ENCODE results near the gene FRMPD2. TPM values are rescaled to one million over a fixed set of nuclear protein-coding genes. Genes with fewer than 3 reads are reported as not detected.

Gene FRMPD2
- polyA plus RNA-seq (2012; ENCODE audit: insufficient read depth, insufficient read length, low read depth), result not detected

- H3K4me3 ChIP-seq (ENCODE audit: low read depth, low read length), result no peak within 1 kb of the TSS
- TF ChIP-seq CTCF (IDR thresholded peaks at IDR 0.05; ENCODE audit: low read depth, low read length), result no peak
- peaks cover 10% of the 10 kb centered on the region; the same call in 1 of the 2 replicates for H3K27me3 ChIP-seq
- H3K9me3 ChIP-seq, result no peaks in the 10 kb centered on the region
- no peaks in the 10 kb centered on the region for H3K36me3 ChIP-seq
- DNase-seq, result no peak
- no peaks in the 10 kb centered on the region for H3K4me1 ChIP-seq
Observed at GRCh38 chr10:48274636-48275035, at the start of gene FRMPD2. Gene FRMPD2, minus strand, starts transcription at chr10:48274696. Its CDS starts 129 bp downstream, at chr10:48274567.

DNA sequence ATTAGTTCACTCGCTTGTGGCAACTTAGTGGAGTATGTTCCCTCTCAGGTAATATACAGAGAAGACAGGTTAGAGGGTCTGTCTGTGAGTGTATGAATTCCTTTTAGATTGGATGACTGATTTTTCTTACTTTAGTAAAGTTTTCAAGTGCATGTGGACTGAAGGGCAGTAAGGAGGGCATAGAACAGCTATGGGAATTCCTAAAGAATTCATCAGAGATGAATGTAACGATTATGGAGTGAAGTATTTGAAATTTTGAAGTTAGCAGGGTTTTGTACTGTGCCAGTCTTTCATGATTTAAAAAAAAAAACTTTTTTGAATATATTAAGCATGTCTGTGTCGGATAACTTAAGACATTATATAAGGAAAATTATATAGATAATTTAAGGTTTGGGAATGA lies 47.5 kb upstream of the FRMPD2 start:
- no peaks in the 10 kb centered on the region for H3K36me3 ChIP-seq
- H3K4me3 ChIP-seq (ENCODE audit: low read depth, low read length), result no peak overlapping the region
- H3K9me3 ChIP-seq, result no peaks in the 10 kb centered on the region
- no peak for DNase-seq
- H3K4me1 ChIP-seq, result no peaks in the 10 kb centered on the region
- H3K27me3 ChIP-seq, result no peaks in the 10 kb centered on the region
- TF ChIP-seq CTCF (IDR thresholded peaks at IDR 0.05; ENCODE audit: low read depth, low read length), result no peak

- Histone ChIP-seq H3K4me1 (no peaks in the 10 kb centered on the region), H3K9me3 (no peaks in the 10 kb centered on the region), H3K36me3 (no peaks in the 10 kb centered on the region), H3K27me3 (no peaks in the 10 kb centered on the region), H3K4me3 (ENCODE audit: low read depth, low read length) (no peak overlapping the region)
- no peak for TF ChIP-seq CTCF (IDR thresholded peaks at IDR 0.05; ENCODE audit: low read depth, low read length)
- no peak for DNase-seq
Observed at GRCh38 chr10:48317321-48317990, 43.0 kb upstream of the FRMPD2 start.

GRCh38 chr10:48316236-48316635 lies 41.7 kb upstream of the FRMPD2 start:
- H3K9me3 ChIP-seq, result no peaks in the 10 kb centered on the region
- H3K4me3 ChIP-seq (ENCODE audit: low read depth, low read length), result no peak overlapping the region
- DNase-seq, result no peak
- no peak for TF ChIP-seq CTCF (IDR thresholded peaks at IDR 0.05; ENCODE audit: low read depth, low read length)
- H3K36me3 ChIP-seq, result no peaks in the 10 kb centered on the region
- H3K4me1 ChIP-seq, result no peaks in the 10 kb centered on the region
- no peaks in the 10 kb centered on the region for H3K27me3 ChIP-seq

- H3K27me3 ChIP-seq, result no peaks in the 10 kb centered on the region
- H3K36me3 ChIP-seq, result no peaks in the 10 kb centered on the region
- no peak overlapping the region for H3K4me3 ChIP-seq (ENCODE audit: low read depth, low read length)
- DNase-seq, result no peak
- TF ChIP-seq CTCF (IDR thresholded peaks at IDR 0.05; ENCODE audit: low read depth, low read length), result no peak
- no peaks in the 10 kb centered on the region for H3K4me1 ChIP-seq
- H3K9me3 ChIP-seq, result no peaks in the 10 kb centered on the region
Observed at GRCh38 chr10:48314107-48314506, 39.6 kb upstream of the FRMPD2 start.

DNA sequence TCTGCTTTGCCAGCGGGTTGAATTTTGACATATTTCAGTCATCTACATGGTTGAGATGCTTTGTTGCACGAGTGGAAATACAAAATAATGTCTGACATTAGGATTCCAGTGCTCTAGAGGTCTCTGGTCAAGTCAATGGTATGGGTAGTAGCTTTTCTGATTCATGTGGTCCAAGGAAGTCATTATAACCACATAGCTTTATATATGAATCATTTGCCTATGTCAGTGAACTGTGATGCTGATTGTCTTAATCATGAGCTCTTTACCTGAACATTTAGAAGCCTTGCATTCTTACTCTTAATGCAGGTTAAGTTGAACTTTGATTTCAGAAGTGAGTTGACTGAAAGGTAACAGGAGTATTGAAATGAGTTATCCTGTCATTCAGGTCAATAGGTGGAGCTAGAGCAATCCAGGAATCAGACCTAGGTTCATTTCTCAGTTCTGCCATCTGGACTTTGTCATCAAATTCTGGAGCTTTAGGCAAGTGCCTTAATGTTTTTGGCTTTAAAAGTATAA lies 35.3 kb upstream of the FRMPD2 start:
- H3K4me3 ChIP-seq (ENCODE audit: low read depth, low read length), result no peak overlapping the region
- peaks cover 3% of the 10 kb centered on the region; the same call in 1 of the 2 replicates for H3K4me1 ChIP-seq
- H3K36me3 ChIP-seq, result no peaks in the 10 kb centered on the region
- TF ChIP-seq CTCF (IDR thresholded peaks at IDR 0.05; ENCODE audit: low read depth, low read length), result peak; percentile 55
- DNase-seq, result no peak
- no peaks in the 10 kb centered on the region for H3K27me3 ChIP-seq
- H3K9me3 ChIP-seq, result no peaks in the 10 kb centered on the region
